Measurements from ENCODE around the gene LTB.

DNA sequence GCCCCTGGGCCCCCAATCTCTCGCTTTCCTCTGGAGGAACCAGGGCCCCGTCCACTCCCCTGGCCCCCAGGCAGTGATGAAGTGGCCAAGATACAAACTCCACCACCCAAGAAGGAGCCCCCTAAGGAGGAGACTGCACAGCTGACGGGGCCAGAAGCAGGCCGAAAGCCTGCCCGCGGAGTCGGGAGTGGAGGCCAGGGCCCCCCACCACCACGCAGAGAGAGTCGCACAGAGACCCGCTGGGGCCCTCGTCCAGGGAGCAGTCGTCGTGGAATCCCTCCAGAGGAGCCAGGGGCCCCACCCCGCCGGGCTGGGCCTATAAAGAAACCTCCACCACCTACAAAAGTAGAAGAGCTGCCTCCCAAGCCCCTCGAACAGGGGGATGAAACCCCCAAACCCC, 49.0 kb upstream of the LTB start:
- TF ChIP-seq, protein P1, sequence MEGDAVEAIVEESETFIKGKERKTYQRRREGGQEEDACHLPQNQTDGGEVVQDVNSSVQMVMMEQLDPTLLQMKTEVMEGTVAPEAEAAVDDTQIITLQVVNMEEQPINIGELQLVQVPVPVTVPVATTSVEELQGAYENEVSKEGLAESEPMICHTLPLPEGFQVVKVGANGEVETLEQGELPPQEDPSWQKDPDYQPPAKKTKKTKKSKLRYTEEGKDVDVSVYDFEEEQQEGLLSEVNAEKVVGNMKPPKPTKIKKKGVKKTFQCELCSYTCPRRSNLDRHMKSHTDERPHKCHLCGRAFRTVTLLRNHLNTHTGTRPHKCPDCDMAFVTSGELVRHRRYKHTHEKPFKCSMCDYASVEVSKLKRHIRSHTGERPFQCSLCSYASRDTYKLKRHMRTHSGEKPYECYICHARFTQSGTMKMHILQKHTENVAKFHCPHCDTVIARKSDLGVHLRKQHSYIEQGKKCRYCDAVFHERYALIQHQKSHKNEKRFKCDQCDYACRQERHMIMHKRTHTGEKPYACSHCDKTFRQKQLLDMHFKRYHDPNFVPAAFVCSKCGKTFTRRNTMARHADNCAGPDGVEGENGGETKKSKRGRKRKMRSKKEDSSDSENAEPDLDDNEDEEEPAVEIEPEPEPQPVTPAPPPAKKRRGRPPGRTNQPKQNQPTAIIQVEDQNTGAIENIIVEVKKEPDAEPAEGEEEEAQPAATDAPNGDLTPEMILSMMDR (IDR thresholded peaks at IDR 0.05) = no peak
- TF ChIP-seq EP300 (IDR thresholded peaks at IDR 0.05) (no peak), POLR2AphosphoS5 (IDR thresholded peaks at IDR 0.05) (no peak), POLR2A (IDR thresholded peaks at IDR 0.05; ENCODE audit: low read depth) (no peak)

Measured in esophagus muscularis mucosa (tissue), 4 donors.